WI38 (cell line): ENCODE data around the gene KIAA1217.

Experiments
- H3K4me3 ChIP-seq: 2 replicates; pipeline ENCODE4 v1.5.1; 2011; ENCODE audit warnings: low read depth, mild to moderate bottlenecking, control low read depth, low read length
- CTCF ChIP-seq: IDR thresholded peaks from 2 replicates; pipeline ENCODE4 v1.5.1; 2012; ENCODE audit warnings: low read depth, mild to moderate bottlenecking, control low read depth, low read length

Gene KIAA1217

GRCh38 chr10:24305551-24306506, 96.9 kb downstream of the KIAA1217 start:
- TF ChIP-seq CTCF = no peak
- H3K4me3 ChIP-seq = no peak overlapping the region

- H3K4me3 ChIP-seq = no peak overlapping the region
- no peak for TF ChIP-seq CTCF
Measured at GRCh38 chr10:24306507-24306875, 97.6 kb downstream of the KIAA1217 start.

GRCh38 chr10:24307116-24307515, 98.2 kb downstream of the KIAA1217 start:
- TF ChIP-seq CTCF = no peak
- no peak overlapping the region for H3K4me3 ChIP-seq

GRCh38 chr10:24307696-24308485, 99.0 kb downstream of the KIAA1217 start:
- no peak for TF ChIP-seq CTCF

GRCh38 chr10:24310104-24310503, 101.2 kb downstream of the KIAA1217 start:
- H3K4me3 ChIP-seq = no peak overlapping the region
- no peak for TF ChIP-seq CTCF

More at GRCh38 chr10:24307696-24308485, 99.0 kb downstream of the KIAA1217 start:
- no peak overlapping the region for H3K4me3 ChIP-seq

- H3K4me3 ChIP-seq = no peak overlapping the region
- TF ChIP-seq CTCF = no peak
Measured at GRCh38 chr10:24311888-24312287, 103.0 kb downstream of the KIAA1217 start.

- no peak overlapping the region for H3K4me3 ChIP-seq
- TF ChIP-seq CTCF = no peak
Measured at GRCh38 chr10:24313283-24313682, 104.3 kb downstream of the KIAA1217 start.
